ENCODE results near the gene FAM174C.

The FAM174C gene

GRCh38 chr19:1267477-1268225 lies 7.7 kb upstream of the FAM174C start:
- peaks cover 31% of the 10 kb centered on the region for H4K20me1 ChIP-seq (ENCODE audit: insufficient read depth, low read length, poor library complexity, severe bottlenecking)

GRCh38 chr19:1268226-1269064 lies 6.9 kb upstream of the FAM174C start:
- Histone ChIP-seq H3K4me2 (ENCODE audit: low read depth, low read length, poor library complexity, severe bottlenecking) (peak overlapping the region; percentile 79), H3K79me2 (ENCODE audit: insufficient read depth, low read length) (peaks cover 40% of the 10 kb centered on the region), H3K9me2 (replicated peaks; ENCODE audit: low read depth, low read length) (no peaks in the 10 kb centered on the region), H3K36me3 (ENCODE audit: insufficient read depth, low read length) (peaks cover 32% of the 10 kb centered on the region; the same call in 1 of the 2 replicates), H3K27me3 (ENCODE audit: insufficient read depth, low read length, poor library complexity, severe bottlenecking) (peaks cover 4% of the 10 kb centered on the region), H3K9me3 (ENCODE audit: insufficient read depth, low read depth, low read length) (no peaks in the 10 kb centered on the region), H3F3A (ENCODE audit: low read depth) (peaks cover 7% of the 10 kb centered on the region), H3K4me1 (ENCODE audit: insufficient read depth, low read length, poor library complexity, severe bottlenecking) (peaks cover 46% of the 10 kb centered on the region), H4K20me1 (ENCODE audit: insufficient read depth, low read length, poor library complexity, severe bottlenecking) (peaks cover 39% of the 10 kb centered on the region), H3K4me3 (ENCODE audit: low read length, poor library complexity, severe bottlenecking) (peak overlapping the region; percentile 94), H2AFZ (ENCODE audit: low read length) (no peak overlapping the region), H3K9ac (ENCODE audit: low read depth, low read length, poor library complexity, severe bottlenecking) (peak overlapping the region; percentile 17)
- no peak for TF ChIP-seq EZH2phosphoT487 (IDR thresholded peaks at IDR 0.05; ENCODE audit: borderline replicate concordance)
- TF ChIP-seq CTCF (conservative IDR thresholded peaks at IDR 0.05; ENCODE audit: low read length), result no peak

More at GRCh38 chr19:1267477-1268225, 7.7 kb upstream of the FAM174C start:
- H3K79me2 ChIP-seq (ENCODE audit: insufficient read depth, low read length), result peaks cover 32% of the 10 kb centered on the region
- no peak overlapping the region for H3K4me2 ChIP-seq (ENCODE audit: low read depth, low read length, poor library complexity, severe bottlenecking)
- H3K9me3 ChIP-seq (ENCODE audit: insufficient read depth, low read depth, low read length), result no peaks in the 10 kb centered on the region
- H3K4me3 ChIP-seq (ENCODE audit: low read length, poor library complexity, severe bottlenecking), result no peak overlapping the region
- TF ChIP-seq CTCF (conservative IDR thresholded peaks at IDR 0.05; ENCODE audit: low read length) (no peak), EZH2phosphoT487 (IDR thresholded peaks at IDR 0.05; ENCODE audit: borderline replicate concordance) (no peak)
- H3K9ac ChIP-seq (ENCODE audit: low read depth, low read length, poor library complexity, severe bottlenecking), result no peak overlapping the region
- H3K4me1 ChIP-seq (ENCODE audit: insufficient read depth, low read length, poor library complexity, severe bottlenecking), result peaks cover 43% of the 10 kb centered on the region
- peaks cover 24% of the 10 kb centered on the region; the same call in 1 of the 2 replicates for H3K36me3 ChIP-seq (ENCODE audit: insufficient read depth, low read length)
- H3F3A ChIP-seq (ENCODE audit: low read depth), result peaks cover 7% of the 10 kb centered on the region
- H2AFZ ChIP-seq (ENCODE audit: low read length), result no peak overlapping the region
- H3K27me3 ChIP-seq (ENCODE audit: insufficient read depth, low read length, poor library complexity, severe bottlenecking), result peaks cover 4% of the 10 kb centered on the region
- H3K9me2 ChIP-seq (replicated peaks; ENCODE audit: low read depth, low read length), result no peaks in the 10 kb centered on the region

GRCh38 chr19:1269065-1269477 lies 6.3 kb upstream of the FAM174C start, which contains the start of gene CIRBP:
Gene CIRBP, plus strand, starts transcription at chr19:1269332. Its CDS starts 1,602 bp downstream, at chr19:1270934.
- H3K9me3 ChIP-seq (ENCODE audit: insufficient read depth, low read depth, low read length), result no peaks in the 10 kb centered on the region
- H3F3A ChIP-seq (ENCODE audit: low read depth), result peaks cover 12% of the 10 kb centered on the region
- peaks cover 46% of the 10 kb centered on the region for H3K4me1 ChIP-seq (ENCODE audit: insufficient read depth, low read length, poor library complexity, severe bottlenecking)
- peaks cover 46% of the 10 kb centered on the region for H3K79me2 ChIP-seq (ENCODE audit: insufficient read depth, low read length)
- H3K27me3 ChIP-seq (ENCODE audit: insufficient read depth, low read length, poor library complexity, severe bottlenecking), result peaks cover 4% of the 10 kb centered on the region
- peaks cover 45% of the 10 kb centered on the region for H4K20me1 ChIP-seq (ENCODE audit: insufficient read depth, low read length, poor library complexity, severe bottlenecking)
- H2AFZ ChIP-seq (ENCODE audit: low read length), result no peak within 1 kb of the TSS
- H3K9me2 ChIP-seq (replicated peaks; ENCODE audit: low read depth, low read length), result no peaks in the 10 kb centered on the region
- H3K4me3 ChIP-seq (ENCODE audit: low read length, poor library complexity, severe bottlenecking), result peak within 1 kb of the TSS; percentile 94
- peaks cover 38% of the 10 kb centered on the region; the same call in 1 of the 2 replicates for H3K36me3 ChIP-seq (ENCODE audit: insufficient read depth, low read length)
- peak within 1 kb of the TSS; percentile 97 for H3K9ac ChIP-seq (ENCODE audit: low read depth, low read length, poor library complexity, severe bottlenecking)
- no peak for TF ChIP-seq CTCF (conservative IDR thresholded peaks at IDR 0.05; ENCODE audit: low read length)
- H3K4me2 ChIP-seq (ENCODE audit: low read depth, low read length, poor library complexity, severe bottlenecking), result peak within 1 kb of the TSS; percentile 100

Measured in Loucy (cell line).